Hypothalamus (tissue), 51 donors: ENCODE results near the gene CASQ2.
A peak's percentile ranks its signal among the peaks of the same experiment; 100 is the strongest.

Experiments
- DNase-seq, 51 donors: peaks; one replicate each; lab custom pipeline; 2025; lab: John Stamatoyannopoulos, UW

The CASQ2 gene

GRCh38 chr1:115669886-115670285, 98.6 kb downstream of the CASQ2 start:
- DNase-seq: no peak

GRCh38 chr1:115669002-115669673, 99.4 kb downstream of the CASQ2 start:
- DNase-seq: no peak

- DNase-seq: no peak
Observed at GRCh38 chr1:115668579-115668978, 99.9 kb downstream of the CASQ2 start.

- peak in 20 of 51 donors; percentile 3 to 63 (median 33) for DNase-seq
Observed at GRCh38 chr1:115666702-115667101, 101.8 kb downstream of the CASQ2 start.

GRCh38 chr1:115666206-115666605, 102.3 kb downstream of the CASQ2 start:
- DNase-seq: peak in 1 of 51 donors; percentile 6

- no peak for DNase-seq
Observed at GRCh38 chr1:115665319-115666096, 103.0 kb downstream of the CASQ2 start.

- no peak for DNase-seq
Observed at GRCh38 chr1:115661157-115661556, 107.4 kb downstream of the CASQ2 start.

- no peak for DNase-seq
Observed at GRCh38 chr1:115660151-115660550, 108.4 kb downstream of the CASQ2 start.

GRCh38 chr1:115658646-115659045, 109.9 kb downstream of the CASQ2 start:
- DNase-seq: no peak

GRCh38 chr1:115656461-115657077, 111.9 kb downstream of the CASQ2 start:
- no peak for DNase-seq

- DNase-seq: no peak
Observed at GRCh38 chr1:115655916-115656315, 112.6 kb downstream of the CASQ2 start.

- no peak for DNase-seq
Observed at GRCh38 chr1:115655306-115655663, 113.2 kb downstream of the CASQ2 start.

- DNase-seq: peak in 10 of 51 donors; percentile 2 to 32 (median 16)
Observed at GRCh38 chr1:115654663-115655305, 113.7 kb downstream of the CASQ2 start.

- no peak for DNase-seq
Observed at GRCh38 chr1:115654125-115654524, 114.4 kb downstream of the CASQ2 start.

GRCh38 chr1:115652236-115652788, 116.2 kb downstream of the CASQ2 start:
- no peak for DNase-seq

- DNase-seq: no peak
Observed at GRCh38 chr1:115651391-115651790, 117.1 kb downstream of the CASQ2 start.

GRCh38 chr1:115650961-115651360, 117.6 kb downstream of the CASQ2 start:
- DNase-seq: no peak
